HG02870 (cell line): ENCODE measurements around the gene CRYGN.
A peak's percentile ranks its signal among the peaks of the same experiment; 100 is the strongest.

ENCODE experiments used
- ATAC-seq: cut with Tn5 transposase; IDR thresholded peaks from one replicate; pipeline ENCODE4 v1.9.1; 2021; ENCODE audit warnings: mild to moderate bottlenecking, moderate library complexity; ENCODE audit not compliant: unreplicated experiment

Gene CRYGN

DNA sequence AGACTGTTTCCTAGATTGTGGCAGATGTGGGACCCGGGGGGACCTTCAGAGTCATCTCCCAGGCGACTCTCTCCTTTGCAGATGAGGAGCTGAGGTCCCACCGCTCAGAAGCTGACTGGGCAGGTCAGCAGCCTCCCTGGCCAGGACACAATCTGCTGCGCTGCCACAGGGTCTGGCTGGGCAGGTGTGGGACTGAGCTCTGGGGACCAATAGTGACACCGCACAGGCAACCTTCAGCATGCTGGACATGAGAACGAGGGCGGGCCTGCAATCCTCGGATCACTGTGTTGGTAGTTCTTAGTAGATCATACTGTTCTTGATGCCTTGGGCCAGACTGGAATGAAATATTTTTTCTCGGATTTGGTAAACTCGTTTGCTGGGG is 20.5 kb upstream of the CRYGN start:
- no peak for ATAC-seq

DNA sequence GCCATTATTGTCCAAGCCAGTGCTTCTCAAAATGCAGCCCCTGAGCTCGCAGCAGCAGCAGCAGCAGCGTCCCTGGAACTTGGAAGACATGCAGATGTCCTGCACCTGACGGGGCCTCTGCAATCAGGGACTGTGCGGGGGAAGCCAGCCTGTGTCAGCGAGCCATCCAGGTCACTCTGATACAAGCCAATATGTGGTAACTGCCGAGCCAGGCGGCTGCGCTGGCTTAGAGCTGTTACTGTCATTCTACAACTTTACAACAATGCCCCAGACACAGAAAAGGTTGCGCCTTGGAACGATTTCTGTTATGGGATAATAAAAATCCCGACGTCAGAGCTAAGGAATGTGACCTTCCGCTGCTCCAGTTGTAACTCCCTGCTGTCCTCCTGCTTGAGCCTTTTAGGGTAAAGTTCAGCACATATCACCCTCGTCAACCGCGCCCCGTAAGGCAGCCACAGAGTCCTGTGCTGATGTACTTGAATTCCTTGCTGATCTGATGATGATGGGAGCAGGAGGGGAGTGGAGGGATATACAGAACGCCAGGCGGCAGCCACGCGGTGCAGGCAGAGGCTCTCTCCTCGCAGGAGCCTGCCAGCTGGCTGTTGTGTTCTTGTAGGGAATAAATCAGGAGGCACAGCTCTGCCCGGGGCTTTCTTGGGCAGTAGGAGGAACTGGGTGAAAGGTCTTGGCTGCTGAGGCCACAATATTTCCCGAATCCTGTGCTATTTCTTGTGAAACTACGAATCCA is 20.0 kb upstream of the CRYGN start:
- no peak for ATAC-seq

GRCh38 chr7:151457534-151457933 is 17.6 kb upstream of the CRYGN start:
- no peak for ATAC-seq

DNA sequence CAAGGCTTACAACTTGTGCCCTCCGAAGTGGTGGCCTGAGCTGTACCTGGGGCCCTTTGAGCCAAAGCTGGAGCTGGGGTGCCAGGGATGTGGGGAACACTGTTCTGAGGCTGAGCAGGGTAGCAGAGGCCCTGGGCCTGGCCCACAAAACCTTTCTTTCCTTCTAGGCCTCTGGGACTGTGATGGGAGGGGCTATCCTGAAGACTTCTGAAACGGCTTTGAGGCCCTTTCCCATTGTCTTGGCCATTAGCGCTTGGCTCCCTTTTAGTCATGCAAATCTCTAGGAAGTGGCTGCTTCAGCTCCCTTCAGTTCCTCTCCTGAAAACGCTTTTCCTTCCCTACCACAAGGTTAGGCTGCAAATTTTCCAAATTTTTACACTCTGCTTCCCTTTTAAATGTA is 16.8 kb upstream of the CRYGN start:
- ATAC-seq, result no peak

GRCh38 chr7:151456276-151456675 is 16.3 kb upstream of the CRYGN start:
- no peak for ATAC-seq

- ATAC-seq, result no peak
Measured at GRCh38 chr7:151455690-151456089, 15.7 kb upstream of the CRYGN start.

- no peak for ATAC-seq
Measured at GRCh38 chr7:151454932-151455530, 15.1 kb upstream of the CRYGN start.

GRCh38 chr7:151454305-151454704 is 14.4 kb upstream of the CRYGN start:
- ATAC-seq, result no peak

DNA sequence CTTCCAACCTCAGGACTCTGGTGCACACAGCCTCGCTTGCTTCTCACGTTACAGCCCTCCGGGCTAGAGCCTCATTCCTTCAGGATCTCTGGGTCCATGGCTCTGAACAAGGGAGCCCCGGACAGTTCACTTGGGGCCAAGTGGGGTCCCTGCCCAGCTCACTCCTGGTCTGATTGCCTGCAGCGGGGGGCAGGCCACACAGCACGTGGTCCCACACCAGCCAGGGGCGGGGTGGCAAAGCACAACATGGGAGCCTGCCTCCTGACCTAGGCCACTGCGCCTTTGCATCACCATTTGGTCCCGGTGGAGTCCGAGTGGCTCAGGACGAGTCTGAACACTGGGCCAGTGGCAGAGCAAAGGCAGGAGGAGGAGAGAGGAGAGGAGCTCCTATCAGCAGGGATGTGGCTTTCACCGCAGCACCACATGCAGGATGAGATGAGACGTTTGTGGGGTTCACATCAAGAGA is 13.4 kb upstream of the CRYGN start:
- ATAC-seq, result no peak

GRCh38 chr7:151452680-151453325 is 12.9 kb upstream of the CRYGN start:
- ATAC-seq, result no peak

GRCh38 chr7:151451626-151452571 is 12.0 kb upstream of the CRYGN start:
- no peak for ATAC-seq

GRCh38 chr7:151451156-151451555 is 11.2 kb upstream of the CRYGN start:
- no peak for ATAC-seq

DNA sequence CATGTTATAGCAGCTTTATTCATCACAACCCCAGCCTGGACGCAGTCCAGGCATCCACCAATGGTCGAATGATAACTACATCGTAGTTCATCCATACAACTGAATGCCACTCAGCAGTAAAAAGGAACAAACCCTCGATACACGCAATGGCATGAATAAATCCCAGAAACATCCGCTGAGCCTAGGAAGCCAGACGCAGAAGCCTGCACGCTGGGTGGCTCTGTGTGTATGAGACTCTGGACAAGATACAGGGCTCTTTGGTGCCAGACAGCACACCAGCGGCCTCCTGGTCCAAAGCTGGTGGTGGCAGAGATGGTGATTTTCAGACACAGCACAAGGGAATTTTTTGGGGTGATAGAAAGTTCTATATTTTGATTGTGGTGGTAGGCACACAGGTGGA is 10.0 kb upstream of the CRYGN start:
- ATAC-seq, result no peak

- peak; percentile 57 for ATAC-seq
Measured at GRCh38 chr7:151448261-151449252, 8.6 kb upstream of the CRYGN start.

DNA sequence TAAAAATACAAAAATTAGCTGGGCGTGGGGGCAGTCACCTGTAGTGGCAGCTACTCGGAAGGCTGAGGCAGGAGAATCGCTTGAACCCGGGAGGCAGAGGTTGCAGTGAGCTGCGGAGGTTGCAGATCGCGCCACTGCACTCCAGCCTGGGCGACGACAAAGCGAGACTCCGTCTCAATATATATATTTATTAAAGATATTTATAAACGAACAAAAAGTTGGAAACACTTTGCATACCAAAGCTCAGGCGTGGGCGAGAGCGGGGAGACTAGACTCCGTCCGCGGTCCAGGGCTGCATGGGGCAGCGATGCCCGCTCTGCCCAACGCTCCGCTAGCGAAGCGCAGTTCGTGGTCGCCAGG is 7.9 kb upstream of the CRYGN start:
- no peak for ATAC-seq

DNA sequence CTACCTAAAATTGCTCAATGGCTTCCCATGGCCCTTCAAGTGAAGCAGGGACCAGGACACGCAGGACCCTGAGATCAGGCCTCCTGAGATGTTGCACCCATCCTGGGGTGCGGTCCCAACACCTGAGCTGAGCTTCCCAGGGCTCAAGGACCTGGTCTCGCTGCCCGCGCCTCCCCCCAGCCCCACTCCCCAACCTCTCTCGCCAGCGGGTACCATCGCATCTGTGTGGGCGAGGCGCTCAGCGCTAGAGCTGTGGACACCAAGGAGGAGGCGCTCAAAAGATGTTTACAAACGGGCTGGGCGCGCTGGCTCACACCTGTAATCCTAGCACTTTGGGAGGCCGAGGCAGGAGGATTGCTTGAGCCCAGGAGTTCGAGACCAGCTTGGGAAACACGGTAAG is 7.4 kb upstream of the CRYGN start:
- no peak for ATAC-seq

GRCh38 chr7:151446412-151446811 is 6.5 kb upstream of the CRYGN start:
- ATAC-seq, result no peak

DNA sequence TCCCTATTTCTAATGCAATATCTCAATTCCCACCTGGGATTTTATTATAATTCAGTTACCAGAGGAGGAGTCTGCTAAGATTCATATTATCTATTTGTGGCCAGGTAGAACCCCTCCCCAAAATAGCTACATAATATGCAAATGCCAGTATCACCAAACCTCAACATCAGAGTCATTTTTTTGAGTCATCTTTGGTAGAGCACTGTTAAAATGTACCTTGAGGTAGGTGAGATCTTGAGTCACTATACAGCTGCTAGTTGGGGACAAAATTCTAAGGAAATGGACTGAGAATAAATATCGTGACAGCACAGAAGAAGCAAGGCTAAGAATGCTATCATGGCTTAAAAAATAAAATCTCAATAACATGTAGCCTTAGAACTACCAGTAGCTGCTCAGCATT is 4.7 kb upstream of the CRYGN start:
- no peak for ATAC-seq

DNA sequence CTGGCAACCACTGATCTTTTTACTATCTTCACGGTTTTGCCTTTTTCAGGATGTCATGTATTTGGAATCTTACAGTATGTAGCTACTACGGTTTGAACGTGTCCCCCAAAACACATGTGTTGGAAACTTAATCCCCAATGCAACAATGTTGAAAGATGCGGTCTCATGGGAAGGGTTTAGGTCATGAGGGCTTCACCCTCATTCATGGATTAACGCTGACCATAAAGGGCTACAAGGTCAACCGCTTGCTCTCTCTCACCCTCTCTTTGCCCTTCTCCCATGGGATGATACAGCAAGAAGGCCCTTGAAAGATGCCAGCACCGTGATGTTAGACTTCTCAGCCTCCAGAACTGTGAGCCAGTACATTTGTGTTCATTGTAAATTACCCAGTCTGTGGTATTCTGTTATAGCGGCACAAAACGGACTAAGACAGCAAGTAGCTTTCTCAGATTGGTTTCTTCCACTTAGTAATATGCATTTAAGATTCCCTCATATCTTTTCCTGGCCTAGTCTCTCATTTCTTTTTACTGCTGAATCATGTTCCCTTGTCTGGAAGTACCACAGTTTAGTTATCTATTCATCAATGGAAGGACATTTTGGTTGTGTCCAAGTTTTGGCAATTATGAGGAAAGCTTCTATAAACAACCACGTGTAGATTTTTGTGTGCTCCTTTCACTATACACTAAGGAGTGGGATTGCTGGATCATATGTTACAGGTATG is 3.0 kb upstream of the CRYGN start:
- ATAC-seq, result no peak
